Tibial artery (tissue), 4 donors: ENCODE measurements around the gene HNRNPF.
A peak's percentile ranks its signal among the peaks of the same experiment; 100 is the strongest.
"Not testable (repeated sequence)": the region's sequence is repeated elsewhere in the genome, so short reads cannot be mapped to it uniquely, and the experiment has no call there.

ENCODE experiments used
- DNase-seq, 2 donors: peaks; one replicate each; pipeline ENCODE4 v3.0.0-alpha.2; 2019
- H3K27ac ChIP-seq, 2 donors: fragments of 200-600 bp; sonication (generic) in 1 of 2; 1 replicate in 1 of 2; 2 replicates in 1 of 2; pipeline ENCODE4 v1.5.1; 2018 to 2019; ENCODE audit warnings: mild to moderate bottlenecking in 1 of 2
- H3K27me3 ChIP-seq, 2 donors: fragments of 200-600 bp; sonication (generic) in 1 of 2; one replicate each; pipeline versions ENCODE4 v1.5.1 to v1.6.0; 2016 to 2019
- H3K36me3 ChIP-seq, 3 donors: fragments of 200-600 bp; sonication (generic) in 2 of 3; one replicate each; pipeline ENCODE4 v1.5.1; 2016 to 2019; ENCODE audit warnings: mild to moderate bottlenecking in 2 of 3
- H3K4me1 ChIP-seq, 4 donors: fragments of 200-600 bp; sonication (generic) in 2 of 4; 1 replicate in 3 of 4; 2 replicates in 1 of 4; pipeline ENCODE4 v1.5.1; 2016 to 2019
- H3K4me3 ChIP-seq, 2 donors: fragments of 200-600 bp; sonication (generic) in 1 of 2; 1 replicate in 1 of 2; 2 replicates in 1 of 2; pipeline ENCODE4 v1.5.1; 2018 to 2019; ENCODE audit warnings: mild to moderate bottlenecking in 2 of 2
- H3K9me3 ChIP-seq, 3 donors: fragments of 200-600 bp; sonication (generic) in 1 of 3; one replicate each; pipeline ENCODE4 v1.5.1; 2016 to 2019
- intact Hi-C: fragments of 100-400 bp; cut with DNase I; formaldehyde crosslinking; loops from one replicate; pipeline ENCODE4 v1.15.0; 2023; ENCODE audit warnings: low total_unique reads
- TF ChIP-seq, protein P1 (sequence below), 2 experiments: fragments of 200-600 bp in 1 of 2; fragments of 450-650 bp in 1 of 2; IDR thresholded peaks; one replicate each; pipeline ENCODE4 v1.5.1; 2017 to 2019; ENCODE audit warnings: antibody characterized with exemption in 2 of 2, mild to moderate bottlenecking in 1 of 2, moderate library complexity in 1 of 2

The HNRNPF gene, protein sequence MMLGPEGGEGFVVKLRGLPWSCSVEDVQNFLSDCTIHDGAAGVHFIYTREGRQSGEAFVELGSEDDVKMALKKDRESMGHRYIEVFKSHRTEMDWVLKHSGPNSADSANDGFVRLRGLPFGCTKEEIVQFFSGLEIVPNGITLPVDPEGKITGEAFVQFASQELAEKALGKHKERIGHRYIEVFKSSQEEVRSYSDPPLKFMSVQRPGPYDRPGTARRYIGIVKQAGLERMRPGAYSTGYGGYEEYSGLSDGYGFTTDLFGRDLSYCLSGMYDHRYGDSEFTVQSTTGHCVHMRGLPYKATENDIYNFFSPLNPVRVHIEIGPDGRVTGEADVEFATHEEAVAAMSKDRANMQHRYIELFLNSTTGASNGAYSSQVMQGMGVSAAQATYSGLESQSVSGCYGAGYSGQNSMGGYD

DNA sequence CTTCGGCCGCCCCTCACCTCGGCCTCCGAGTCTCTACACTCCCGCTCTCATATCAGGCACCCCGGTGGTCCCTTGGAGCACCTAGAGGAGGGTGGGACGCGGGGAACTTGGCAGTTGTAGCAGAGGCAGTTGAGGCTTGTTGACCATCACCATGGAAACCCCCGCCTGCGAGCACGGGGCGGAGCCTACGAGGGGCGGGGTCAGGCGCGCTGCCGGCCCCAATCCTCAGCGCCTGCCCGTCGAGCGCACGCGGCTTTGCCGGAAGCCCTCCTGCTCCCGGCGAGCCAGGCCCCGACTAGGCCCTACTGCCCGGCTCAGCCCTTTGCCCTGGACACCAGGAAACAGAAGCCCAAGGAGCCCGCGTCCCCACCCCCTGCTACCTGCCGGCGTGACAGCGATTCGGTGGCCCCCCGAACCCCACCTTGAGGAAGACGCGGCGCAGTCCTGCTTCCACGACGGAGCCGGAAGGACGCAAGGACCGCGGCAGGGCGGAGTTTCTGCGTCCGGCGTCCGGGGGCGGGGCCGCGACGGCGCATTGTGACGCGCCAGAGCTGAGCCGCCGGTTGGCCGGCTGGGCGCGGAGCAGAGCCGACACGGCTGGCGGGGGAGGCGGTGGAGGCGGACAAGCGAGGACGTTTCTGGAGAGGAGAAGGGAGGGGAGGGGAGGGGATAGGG lies at the start of gene HNRNPF:
Gene HNRNPF, minus strand, starts transcription at position 477 of the 675 bp plus-strand sequence. CDS start 21,302 bp downstream, outside the sequence.
- Histone ChIP-seq H3K36me3 (no peaks in the 10 kb centered on the region), H3K27ac (peak within 1 kb of the TSS; percentile 97 to 99), H3K4me1 (peaks cover 3 to 39% (median 30%) of the 10 kb centered on the region in 4 donors), H3K4me3 (peak within 1 kb of the TSS; percentile 74 to 91), H3K9me3 (no peaks in the 10 kb centered on the region), H3K27me3 (no peaks in the 10 kb centered on the region)
- intact Hi-C loops: no loop called here
- TF ChIP-seq, protein P1, sequence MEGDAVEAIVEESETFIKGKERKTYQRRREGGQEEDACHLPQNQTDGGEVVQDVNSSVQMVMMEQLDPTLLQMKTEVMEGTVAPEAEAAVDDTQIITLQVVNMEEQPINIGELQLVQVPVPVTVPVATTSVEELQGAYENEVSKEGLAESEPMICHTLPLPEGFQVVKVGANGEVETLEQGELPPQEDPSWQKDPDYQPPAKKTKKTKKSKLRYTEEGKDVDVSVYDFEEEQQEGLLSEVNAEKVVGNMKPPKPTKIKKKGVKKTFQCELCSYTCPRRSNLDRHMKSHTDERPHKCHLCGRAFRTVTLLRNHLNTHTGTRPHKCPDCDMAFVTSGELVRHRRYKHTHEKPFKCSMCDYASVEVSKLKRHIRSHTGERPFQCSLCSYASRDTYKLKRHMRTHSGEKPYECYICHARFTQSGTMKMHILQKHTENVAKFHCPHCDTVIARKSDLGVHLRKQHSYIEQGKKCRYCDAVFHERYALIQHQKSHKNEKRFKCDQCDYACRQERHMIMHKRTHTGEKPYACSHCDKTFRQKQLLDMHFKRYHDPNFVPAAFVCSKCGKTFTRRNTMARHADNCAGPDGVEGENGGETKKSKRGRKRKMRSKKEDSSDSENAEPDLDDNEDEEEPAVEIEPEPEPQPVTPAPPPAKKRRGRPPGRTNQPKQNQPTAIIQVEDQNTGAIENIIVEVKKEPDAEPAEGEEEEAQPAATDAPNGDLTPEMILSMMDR (IDR thresholded peaks at IDR 0.05): no peak
- peak; percentile 88 to 98 for DNase-seq

DNA sequence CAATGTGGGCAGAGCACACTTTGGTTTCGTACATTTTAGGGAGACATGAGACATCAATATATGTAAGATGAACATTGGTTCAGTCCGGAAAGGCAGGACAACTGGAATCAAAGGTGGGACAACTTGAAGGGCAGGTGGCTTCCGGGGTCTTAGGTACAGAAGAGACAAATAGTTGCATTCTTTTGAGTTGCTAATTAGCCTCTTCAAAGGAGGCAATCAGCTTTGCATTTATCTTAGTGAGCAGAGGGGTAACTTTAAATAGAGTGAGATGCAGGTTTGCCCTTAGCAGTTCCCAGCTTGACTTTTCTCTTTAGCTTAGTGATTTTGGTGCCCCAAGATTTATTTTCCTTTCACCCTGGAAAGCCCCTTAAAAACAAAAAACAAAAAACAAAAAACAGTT lies 49.2 kb upstream of the HNRNPF start:
- TF ChIP-seq, protein P1 (IDR thresholded peaks at IDR 0.05): no peak
- Histone ChIP-seq H3K9me3 (no peaks in the 10 kb centered on the region), H3K36me3 (no peaks in the 10 kb centered on the region), H3K4me3 (no peak overlapping the region), H3K4me1 (peaks cover 0 to 19% (median 8%) of the 10 kb centered on the region in 4 donors), H3K27ac (no peak overlapping the region), H3K27me3 (no peaks in the 10 kb centered on the region)
- intact Hi-C loops: no loop called here
- no peak for DNase-seq

DNA sequence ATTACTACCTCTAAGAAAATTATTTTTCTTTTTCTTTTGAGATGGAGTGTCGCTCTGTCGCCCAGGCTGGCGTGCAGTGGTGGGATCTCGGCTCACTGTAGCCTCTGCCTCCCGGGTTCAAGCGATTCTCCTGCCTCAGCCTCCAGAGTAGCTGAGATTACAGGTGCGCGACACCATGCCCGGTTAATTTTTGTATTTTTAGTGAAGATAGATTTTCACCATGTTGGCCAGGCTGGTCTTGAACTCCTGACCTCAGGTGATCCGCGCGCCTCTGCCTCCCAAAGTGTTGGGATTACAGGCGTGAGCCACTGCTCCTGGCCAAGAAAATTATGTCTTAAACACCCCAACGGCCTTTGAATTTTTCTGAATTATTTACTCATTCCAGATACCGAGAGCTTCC lies 47.6 kb upstream of the HNRNPF start:
- H3K36me3 ChIP-seq, DNase-seq, H3K27me3 ChIP-seq, H3K9me3 ChIP-seq, H3K4me3 ChIP-seq, intact Hi-C loops: not testable (repeated sequence)
- Histone ChIP-seq H3K27ac (peak overlapping the region in 1 of 2 donors; percentile 91), H3K4me1 (peaks cover 0 to 19% (median 8%) of the 10 kb centered on the region in 4 donors)

DNA sequence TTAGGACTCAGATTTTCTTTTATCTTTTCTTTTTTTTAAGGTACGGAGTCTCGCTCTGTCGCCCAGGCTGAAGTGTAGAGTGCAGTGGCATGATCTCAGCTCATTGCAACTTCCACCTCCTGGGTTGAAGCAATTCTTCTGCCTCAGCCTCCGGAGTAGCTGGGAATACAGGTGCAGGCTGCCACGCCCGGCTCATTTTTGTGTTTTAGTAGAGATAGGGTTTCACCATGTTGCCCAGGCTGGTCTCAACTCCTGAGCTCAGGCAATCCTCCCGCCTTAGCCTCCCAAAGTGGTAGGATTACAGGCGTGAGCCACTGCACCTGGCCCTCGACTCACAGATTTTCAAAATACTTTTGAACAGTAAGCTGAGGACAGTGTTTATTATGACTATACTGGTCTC lies 45.0 kb upstream of the HNRNPF start:
- H3K27me3 ChIP-seq, intact Hi-C loops, DNase-seq, H3K9me3 ChIP-seq, H3K36me3 ChIP-seq, H3K4me3 ChIP-seq: not testable (repeated sequence)
- peaks cover 0 to 19% (median 8%) of the 10 kb centered on the region in 4 donors for H3K4me1 ChIP-seq
- peak overlapping the region in 1 of 2 donors; percentile 91 for H3K27ac ChIP-seq

DNA sequence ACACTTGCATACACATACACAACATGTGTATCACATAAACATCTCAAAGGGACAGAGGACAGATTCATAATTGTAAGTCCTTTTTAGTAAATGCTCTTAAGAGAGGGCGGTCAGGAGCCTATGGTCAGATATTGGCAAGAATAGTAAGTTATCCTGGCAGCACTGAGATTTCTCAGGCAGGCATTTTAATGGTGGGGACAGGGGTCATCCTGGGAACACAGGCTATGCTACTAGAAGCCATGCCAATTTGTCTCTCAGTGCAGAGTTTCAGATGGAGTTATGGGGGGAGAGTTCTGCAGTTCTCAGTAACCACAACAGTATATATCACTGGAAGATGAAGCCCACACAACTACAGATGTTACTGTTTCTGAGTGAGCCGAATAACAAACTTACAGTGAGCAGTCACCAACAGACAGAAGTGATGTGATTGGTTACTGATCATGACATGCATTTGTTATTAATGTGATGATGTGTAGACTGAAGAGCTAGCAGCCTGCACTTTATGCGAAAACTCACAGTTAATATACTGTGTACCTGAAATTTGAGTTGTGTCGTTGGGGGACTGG lies 44.4 kb upstream of the HNRNPF start:
- Histone ChIP-seq H3K27ac (no peak overlapping the region), H3K9me3 (no peaks in the 10 kb centered on the region), H3K27me3 (no peaks in the 10 kb centered on the region), H3K4me1 (peaks cover 0 to 19% (median 8%) of the 10 kb centered on the region in 4 donors), H3K4me3 (no peak overlapping the region), H3K36me3 (no peaks in the 10 kb centered on the region)
- no peak for DNase-seq
- TF ChIP-seq, protein P1 (IDR thresholded peaks at IDR 0.05): no peak
- intact Hi-C loops: no loop called here

DNA sequence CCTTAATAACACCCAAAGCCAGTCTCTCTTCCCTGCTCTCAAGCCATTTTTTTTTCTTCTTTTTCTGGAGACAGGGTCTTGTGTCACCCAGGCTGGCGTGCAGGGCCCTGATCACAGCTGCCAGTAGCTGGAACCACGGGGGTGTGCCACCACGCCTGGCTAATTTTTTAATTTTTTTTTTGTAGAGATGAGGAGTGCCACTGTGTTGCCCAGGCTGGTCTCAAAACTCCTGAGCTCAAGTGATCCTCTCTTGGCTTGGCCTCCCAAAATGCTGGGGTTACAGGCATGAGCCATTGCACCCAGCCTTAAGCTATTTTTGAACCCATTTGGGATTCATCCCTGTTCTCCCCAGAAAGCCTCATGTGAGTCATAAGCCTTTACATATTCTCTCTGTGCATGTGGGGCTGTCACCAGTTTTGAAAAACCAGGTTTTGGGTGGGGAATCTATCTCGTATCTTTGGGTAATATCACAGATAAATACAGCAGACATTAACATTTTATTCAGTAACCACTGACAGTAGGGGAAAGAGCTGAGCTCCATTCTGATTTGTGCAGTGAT lies 43.4 kb upstream of the HNRNPF start:
- Histone ChIP-seq H3K36me3 (no peaks in the 10 kb centered on the region), H3K4me3 (no peak overlapping the region), H3K27ac (no peak overlapping the region), H3K9me3 (no peaks in the 10 kb centered on the region), H3K27me3 (no peaks in the 10 kb centered on the region), H3K4me1 (peaks cover 0 to 19% (median 8%) of the 10 kb centered on the region in 4 donors)
- TF ChIP-seq, protein P1 (IDR thresholded peaks at IDR 0.05): no peak
- DNase-seq: no peak
- intact Hi-C loops: no loop called here
